Measurements from ENCODE around the gene AGFG2. TPM values are rescaled to one million over a fixed set of nuclear protein-coding genes. Genes with fewer than 3 reads are reported as not detected.
A peak's percentile ranks its signal among the peaks of the same experiment; 100 is the strongest.

AGFG2 gene
- total and polyA plus RNA-seq, 2 of the 13 experiments (the other 11 are each of a cell fraction or from before 2014, with no cell fraction given), result 125 to 132 TPM

- no peak for TF ChIP-seq RCOR2 (CRISPR knock-in tag; IDR thresholded peaks at IDR 0.05)
- no peak for TF ChIP-seq SIN3B (IDR thresholded peaks at IDR 0.05; ENCODE audit: low read length)
- no peak for TF ChIP-seq FOXJ3 (CRISPR knock-in tag; IDR thresholded peaks at IDR 0.05; ENCODE audit: borderline replicate concordance)
- no peak for TF ChIP-seq BRCA1 (CRISPR knock-in tag; IDR thresholded peaks at IDR 0.05)
- TF ChIP-seq ELF3 (CRISPR knock-in tag; IDR thresholded peaks at IDR 0.05), result peak; percentile 27; the same call in 1 of the 2 replicates
- no peak for TF ChIP-seq ZNF850 (CRISPR knock-in tag; conservative IDR thresholded peaks at IDR 0.05)
- TF ChIP-seq CREM (IDR thresholded peaks at IDR 0.05), result peak; percentile 81
- no peak for TF ChIP-seq CREM (CRISPR knock-in tag; IDR thresholded peaks at IDR 0.05)
- TF ChIP-seq NFYC (CRISPR knock-in tag; IDR thresholded peaks at IDR 0.05), result peak; percentile 98
- no peak for TF ChIP-seq DPF2 (CRISPR knock-in tag; IDR thresholded peaks at IDR 0.05; ENCODE audit: borderline replicate concordance, low read depth)
- no peak for TF ChIP-seq ZNF770 (CRISPR knock-in tag; IDR thresholded peaks at IDR 0.05)
- TF ChIP-seq GMEB1 (CRISPR knock-in tag; IDR thresholded peaks at IDR 0.05; ENCODE audit: borderline replicate concordance), result peak; percentile 67; the same call in 1 of the 2 replicates
- no peak for TF ChIP-seq ZNF546 (CRISPR knock-in tag; conservative IDR thresholded peaks at IDR 0.05)
- TF ChIP-seq NR3C1 (CRISPR knock-in tag; IDR thresholded peaks at IDR 0.05), result no peak
- TF ChIP-seq MNT (IDR thresholded peaks at IDR 0.05), result peak; percentile 29; the same call in 1 of the 2 replicates
- peak; percentile 23 for TF ChIP-seq POLR2G (IDR thresholded peaks at IDR 0.05; ENCODE audit: low read depth, low read length)
- TF ChIP-seq RARA (CRISPR knock-in tag; IDR thresholded peaks at IDR 0.05), result no peak
- TF ChIP-seq PHF8 (CRISPR knock-in tag; IDR thresholded peaks at IDR 0.05), result no peak; the same call in 1 of the 2 replicates
- no peak for TF ChIP-seq PREB (CRISPR knock-in tag; IDR thresholded peaks at IDR 0.05)
- no peak for TF ChIP-seq HDAC6 (IDR thresholded peaks at IDR 0.05; ENCODE audit: low read depth, low read length)
- TF ChIP-seq SP140L (CRISPR knock-in tag; IDR thresholded peaks at IDR 0.05; ENCODE audit: borderline replicate concordance), result no peak
- peak; percentile 13; the same call in 1 of the 2 replicates for TF ChIP-seq SP1 (IDR thresholded peaks at IDR 0.05)
- peak; percentile 81 for TF ChIP-seq SP1 (CRISPR knock-in tag; IDR thresholded peaks at IDR 0.05)
- no peak for TF ChIP-seq ZFYVE20 (CRISPR knock-in tag; IDR thresholded peaks at IDR 0.05; ENCODE audit: borderline replicate concordance, low read depth)
- TF ChIP-seq HNF4A (CRISPR knock-in tag; IDR thresholded peaks at IDR 0.05), result 0 out of 2 replicates have a peak, but pooled peaks have one; percentile 1
Measured at GRCh38 chr7:100586266-100587025, 47.4 kb downstream of the AGFG2 start, which contains the start of gene FBXO24 (continued).
